MCF 10A (cell line): ENCODE measurements around the gene PIEZO1. TPM values are rescaled to one million over a fixed set of nuclear protein-coding genes. Genes with fewer than 3 reads are reported as not detected.

Experiments
- BruUV-seq: library from RNA; stranded (reverse); fragments of 400-500 nt; replicated peaks from 2 replicates; lab custom pipeline; 2021; lab: Mats Ljungman, UMichigan
- CTCF ChIA-PET: fragments of 300-600 bp; sonication (Branson Sonifier 250); formaldehyde crosslinking; extraction: SDS; loops from one replicate; lab custom pipeline; 2021; ENCODE audit warnings: antibody characterized with exemption, inconsistent platforms; lab: Yijun Ruan, JAX
- POLR2A ChIA-PET: fragments of 300-600, 350-650 bp; sonication (Branson Sonifier 250); formaldehyde crosslinking; extraction: SDS; loops from one replicate; lab custom pipeline; 2020; ENCODE audit warnings: antibody characterized with exemption, inconsistent platforms; lab: Yijun Ruan, JAX
- DNase-seq: peaks from one replicate; pipeline ENCODE4 v3.0.0-alpha.2; 2018; ENCODE audit not compliant: unreplicated experiment
- H3K27ac Mint-ChIP-seq: one replicate; pipeline ENCODE4 v1.8.0; 2022; ENCODE audit warnings: mild to moderate bottlenecking, low read depth, mixed read lengths; ENCODE audit not compliant: unreplicated experiment
- H3K27me3 Mint-ChIP-seq: one replicate; pipeline ENCODE4 v1.8.0; 2022; ENCODE audit warnings: mixed read lengths; ENCODE audit not compliant: insufficient read depth, unreplicated experiment
- H3K36me3 Mint-ChIP-seq: one replicate; pipeline ENCODE4 v1.8.0; 2022; ENCODE audit warnings: mild to moderate bottlenecking, moderate library complexity, mixed read lengths; ENCODE audit not compliant: insufficient read depth, unreplicated experiment
- H3K4me1 Mint-ChIP-seq: one replicate; pipeline ENCODE4 v1.8.0; 2022; ENCODE audit warnings: mixed read lengths; ENCODE audit not compliant: insufficient read depth, unreplicated experiment
- H3K4me3 Mint-ChIP-seq: one replicate; pipeline ENCODE4 v1.8.0; 2022; ENCODE audit warnings: mild to moderate bottlenecking, moderate library complexity, mixed read lengths; ENCODE audit not compliant: unreplicated experiment
- H3K9me3 Mint-ChIP-seq: one replicate; pipeline ENCODE4 v1.8.0; 2022; ENCODE audit warnings: mixed read lengths; ENCODE audit not compliant: unreplicated experiment
- CTCF ChIP-seq: fragments of 200-600 bp; IDR thresholded peaks from one replicate; pipeline ENCODE4 v1.8.0; 2022; ENCODE audit warnings: antibody characterized with exemption, mild to moderate bottlenecking; ENCODE audit not compliant: unreplicated experiment
- intact Hi-C: fragments of 100-400 bp; cut with micrococcal nuclease; formaldehyde crosslinking; loops from 2 replicates; pipeline ENCODE4 v1.14.1; 2022
- total RNA-seq: library from RNA; stranded (reverse); gene quantifications from 2 replicates; pipeline ENCODE4 v1.2.3, GENCODE V29; 2022

The PIEZO1 gene
- total RNA-seq, 1 experiment from 2014 or later, result 193 TPM

- Mint-ChIP-seq H3K9me3 (no peaks in the 10 kb centered on the region), H3K4me3 (no peak overlapping the region), H3K4me1 (no peaks in the 10 kb centered on the region), H3K36me3 (peaks cover 10% of the 10 kb centered on the region), H3K27ac (no peak overlapping the region), H3K27me3 (no peaks in the 10 kb centered on the region)
- CTCF ChIA-PET, result no interaction called here
- intact Hi-C loops, result no loop called here
- TF ChIP-seq CTCF, result peak; percentile 29
- POLR2A ChIA-PET, result no interaction called here
- BruUV-seq, result no TSS peak
- no peak for DNase-seq
Measured at GRCh38 chr16:88697831-88698615, 87.0 kb downstream of the PIEZO1 start.

GRCh38 chr16:88697116-88697830 lies 87.7 kb downstream of the PIEZO1 start:
- Mint-ChIP-seq H3K27ac (no peak overlapping the region), H3K4me3 (no peak overlapping the region), H3K9me3 (no peaks in the 10 kb centered on the region), H3K4me1 (no peaks in the 10 kb centered on the region), H3K36me3 (peaks cover 6% of the 10 kb centered on the region), H3K27me3 (no peaks in the 10 kb centered on the region)
- DNase-seq, result no peak
- no peak for TF ChIP-seq CTCF
- CTCF ChIA-PET, result interaction anchor here (0.6 to 0.7 kb wide), 2 partner anchors 27 to 1078 kb away, joined by 3 read pairs; no protein-coding TSS in a partner anchor
- intact Hi-C loops, result no loop called here
- no TSS peak for BruUV-seq
- POLR2A ChIA-PET, result interaction anchor here (1.1 kb wide), 1 partner anchor 8 kb away, joined by 3 read pairs; no protein-coding TSS in a partner anchor

- ChIA-PET POLR2A (interaction anchor here (1.1 kb wide), 1 partner anchor 9 kb away, joined by 3 read pairs; no protein-coding TSS in a partner anchor), CTCF (no interaction called here)
- Mint-ChIP-seq H3K27me3 (no peaks in the 10 kb centered on the region), H3K4me1 (no peaks in the 10 kb centered on the region), H3K9me3 (no peaks in the 10 kb centered on the region), H3K36me3 (peaks cover 6% of the 10 kb centered on the region), H3K4me3 (no peak overlapping the region), H3K27ac (no peak overlapping the region)
- DNase-seq, result no peak
- TF ChIP-seq CTCF, result no peak
- no TSS peak for BruUV-seq
- intact Hi-C loops, result no loop called here
Measured at GRCh38 chr16:88696441-88696840, 88.6 kb downstream of the PIEZO1 start.

- Mint-ChIP-seq H3K4me3 (no peak overlapping the region), H3K27me3 (peaks cover 6% of the 10 kb centered on the region), H3K27ac (no peak overlapping the region), H3K4me1 (no peaks in the 10 kb centered on the region), H3K9me3 (no peaks in the 10 kb centered on the region), H3K36me3 (peaks cover 6% of the 10 kb centered on the region)
- intact Hi-C loops, result no loop called here
- no peak for TF ChIP-seq CTCF
- ChIA-PET POLR2A (no interaction called here), CTCF (no interaction called here)
- BruUV-seq, result no TSS peak
- no peak for DNase-seq
Measured at GRCh38 chr16:88695753-88696152, 89.3 kb downstream of the PIEZO1 start.
